SK-N-SH (cell line): ENCODE data around the gene LPP. TPM values are rescaled to one million over a fixed set of nuclear protein-coding genes. Genes with fewer than 3 reads are reported as not detected.
A peak's percentile ranks its signal among the peaks of the same experiment; 100 is the strongest.

Experiments used
- CTCF ChIA-PET: fragments of 300-600, 350-600 bp; formaldehyde crosslinking; extraction: SDS; loops from one replicate; lab custom pipeline; 2021; lab: Yijun Ruan, JAX
- POLR2A ChIA-PET: fragments of 350-600 bp; sonication (Branson Sonifier 250); formaldehyde crosslinking; extraction: SDS; loops from one replicate; lab custom pipeline; 2020; ENCODE audit warnings: antibody characterized with exemption, inconsistent platforms; lab: Yijun Ruan, JAX
- DNase-seq: peaks from one replicate; pipeline ENCODE4 v3.0.0; 2012
- H2AFZ ChIP-seq: fragments of 200-600 bp; sonication (generic); 2 replicates; pipeline ENCODE4 v1.8.1; 2016; ENCODE audit warnings: antibody characterized with exemption, mild to moderate bottlenecking, low read depth
- H3F3A ChIP-seq: fragments of 200-600 bp; sonication (generic); replicated peaks from 2 replicates; pipeline ENCODE3; 2016; ENCODE audit warnings: antibody characterized with exemption, mild to moderate bottlenecking; ENCODE audit not compliant: insufficient read depth
- H3K27ac ChIP-seq, 2 experiments: fragments of 200-500 bp in 1 of 2; fragments of 200-600 bp in 1 of 2; sonication (Bioruptor generic) in 1 of 2; sonication (generic), shearing (Covaris generic) in 1 of 2; 2 replicates each; pipeline versions ENCODE4 v1.5.1 to v1.6.1; 2014 to 2016; ENCODE audit warnings: low read depth in 2 of 2, inconsistent platforms in 1 of 2, low read length in 1 of 2, mild to moderate bottlenecking in 1 of 2, mixed read lengths in 1 of 2
- H3K27me3 ChIP-seq: fragments of 200-600 bp; sonication (generic), shearing (Covaris generic); 2 replicates; pipeline ENCODE4 v1.6.1; 2016; ENCODE audit warnings: mixed run types; ENCODE audit not compliant: insufficient read depth
- H3K36me3 ChIP-seq, 2 experiments: fragments of 200-500 bp in 1 of 2; fragments of 200-600 bp in 1 of 2; sonication (Bioruptor generic) in 1 of 2; sonication (generic) in 1 of 2; replicated peaks in 1 of 2; 2 replicates each; pipeline versions ENCODE3 to v1.5.1; 2014 to 2016; ENCODE audit warnings: low read length in 1 of 2, mild to moderate bottlenecking in 1 of 2; ENCODE audit not compliant: insufficient read depth in 2 of 2, control insufficient read depth in 1 of 2
- H3K4me1 ChIP-seq, 2 experiments: fragments of 200-500 bp in 1 of 2; fragments of 200-600 bp in 1 of 2; sonication (Bioruptor generic) in 1 of 2; sonication (generic), shearing (Covaris generic) in 1 of 2; 2 replicates each; pipeline versions ENCODE4 v1.5.1 to v1.6.1; 2014 to 2016; ENCODE audit warnings: low read depth in 1 of 2, low read length in 1 of 2, mixed run types in 1 of 2; ENCODE audit not compliant: insufficient read depth in 2 of 2, control insufficient read depth in 1 of 2
- H3K4me2 ChIP-seq: fragments of 200-600 bp; sonication (generic), shearing (Covaris generic); 2 replicates; pipeline ENCODE4 v1.6.1; 2017; ENCODE audit warnings: mixed run types
- H3K4me3 ChIP-seq, 2 experiments: fragments of 200-500 bp in 1 of 2; fragments of 200-600 bp in 1 of 2; sonication (Bioruptor generic) in 1 of 2; sonication (generic), shearing (Covaris generic) in 1 of 2; 2 replicates each; pipeline versions ENCODE4 v1.5.1 to v1.8.1; 2014 to 2016; ENCODE audit warnings: low read depth in 2 of 2, inconsistent platforms in 1 of 2, low read length in 1 of 2, mild to moderate bottlenecking in 1 of 2, mixed read lengths in 1 of 2, moderate library complexity in 1 of 2
- H3K79me2 ChIP-seq: fragments of 200-600 bp; sonication (generic); 2 replicates; pipeline ENCODE4 v1.8.1; 2017; ENCODE audit warnings: mild to moderate bottlenecking; ENCODE audit not compliant: insufficient read depth
- H3K9ac ChIP-seq: fragments of 200-600 bp; sonication (generic); 2 replicates; pipeline ENCODE4 v1.6.1; 2017; ENCODE audit warnings: mixed run types
- H3K9me2 ChIP-seq: fragments of 200-600 bp; sonication (generic); 2 replicates; pipeline ENCODE4 v1.6.1; 2017; ENCODE audit warnings: mixed run types
- H3K9me3 ChIP-seq: fragments of 200-600 bp; sonication (generic); 2 replicates; pipeline ENCODE4 v1.6.1; 2017; ENCODE audit warnings: mixed run types, mild to moderate bottlenecking, moderate library complexity
- H4K20me1 ChIP-seq: fragments of 200-600 bp; sonication (generic); 2 replicates; pipeline ENCODE4 v1.6.1; 2017; ENCODE audit warnings: mild to moderate bottlenecking, mixed run types; ENCODE audit not compliant: insufficient read depth
- CHD2 ChIP-seq: fragments of 150-350 bp; IDR thresholded peaks from 2 replicates; pipeline ENCODE4 v1.6.1; 2018; ENCODE audit warnings: low read length; ENCODE audit not compliant: partially characterized antibody
- FOSL2 ChIP-seq: IDR thresholded peaks from 2 replicates; pipeline ENCODE4 v1.4.0; 2012; ENCODE audit warnings: low read depth, mild to moderate bottlenecking, moderate library complexity, borderline replicate concordance
- JUND ChIP-seq: IDR thresholded peaks from 2 replicates; pipeline ENCODE4 v1.4.0; 2012
- MXI1 ChIP-seq: IDR thresholded peaks from 2 replicates; pipeline ENCODE4 v1.6.1; 2012; ENCODE audit warnings: mild to moderate bottlenecking, low read depth, low read length, improper control_type of control experiment
- RCOR1 ChIP-seq: fragments of 150-350 bp; IDR thresholded peaks from 2 replicates; pipeline ENCODE4 v1.6.1; 2017; ENCODE audit warnings: antibody characterized with exemption, low read length
- TAF1 ChIP-seq: IDR thresholded peaks from 2 replicates; pipeline ENCODE4 v1.6.1; 2012; ENCODE audit warnings: low read depth, mild to moderate bottlenecking, low read length, moderate library complexity, borderline replicate concordance
- WGBS: methylation state at CpG from one replicate; pipeline ENCODE4 v1.1.6; 2017; ENCODE audit warnings: low lambda C conversion rate; 5-methylcytosine and 5-hydroxymethylcytosine counted together
- polyA plus RNA-seq, 3 experiments: library from polyadenylated mRNA; depleted of rRNA; stranded (reverse); fragments of >200 nt; gene quantifications; 2 replicates each; pipeline ENCODE4 v1.2.3, GENCODE V29; 2012
- TF ChIP-seq, protein P1 (sequence below): fragments of 150-350 bp; IDR thresholded peaks from 2 replicates; pipeline ENCODE4 v1.6.1; 2016; ENCODE audit warnings: mild to moderate bottlenecking, low read depth, low read length
- TF ChIP-seq, protein P2 (sequence below): IDR thresholded peaks from 2 replicates; pipeline ENCODE4; 2012
- TF ChIP-seq, protein P3 (sequence below): IDR thresholded peaks from 2 replicates; pipeline ENCODE4 v1.4.0; 2012; ENCODE audit warnings: low read depth
- TF ChIP-seq, protein P4 (sequence below): IDR thresholded peaks from 2 replicates; pipeline ENCODE4 v1.6.1; 2012; ENCODE audit warnings: mild to moderate bottlenecking, low read depth, low read length, moderate library complexity
- TF ChIP-seq, protein P5 (sequence below): IDR thresholded peaks from 2 replicates; pipeline ENCODE4 v1.4.0; 2012; ENCODE audit warnings: low read depth, borderline replicate concordance

The LPP gene
- polyA plus RNA-seq, 1 of the 3 experiments (the other 2 are of a cell fraction): 6.6 TPM

DNA sequence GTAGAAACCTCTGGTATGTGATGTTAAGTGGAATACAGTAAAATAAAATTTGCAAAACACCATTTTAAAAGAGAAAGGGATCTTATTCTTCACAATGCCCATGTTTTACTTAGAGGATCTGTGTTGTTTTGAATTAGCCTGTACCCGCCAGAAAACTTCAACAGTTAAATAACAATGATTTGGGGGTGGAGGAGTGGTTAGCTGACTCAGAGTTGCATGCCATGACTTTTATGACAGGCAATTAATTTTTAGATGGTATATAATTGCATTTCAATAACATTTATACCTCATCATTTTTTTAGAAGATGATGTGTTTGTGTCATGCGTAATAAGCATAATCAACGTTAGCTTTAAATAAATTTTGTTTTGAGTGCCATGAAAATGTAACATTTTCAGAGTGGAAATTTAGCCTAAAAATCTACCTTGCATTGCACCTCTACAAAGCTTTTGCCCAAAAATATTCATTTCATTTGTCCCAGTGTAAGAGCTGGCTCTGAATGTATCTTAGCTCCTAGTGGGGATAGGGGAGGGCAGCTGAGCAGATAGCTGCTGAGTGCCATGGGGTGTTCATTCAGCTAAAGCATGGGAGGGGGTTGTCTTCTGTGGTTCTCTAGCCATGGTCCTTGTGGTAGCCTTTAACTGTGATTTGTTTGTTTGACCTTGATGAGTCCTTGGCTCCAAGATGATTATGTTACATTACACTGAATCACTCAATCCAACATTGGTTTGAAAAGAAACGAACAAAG lies 379.8 kb downstream of the LPP start:
- H3K9me3 ChIP-seq: no peaks in the 10 kb centered on the region
- no peak overlapping the region for H3K9ac ChIP-seq
- no peaks in the 10 kb centered on the region for H3K9me2 ChIP-seq
- 71% methylated on average over 4 of the region's 4 CpGs for WGBS
- ChIA-PET CTCF (interaction anchor here (1.2 kb wide), 1 partner anchor 795 kb away, joined by 3 read pairs; no protein-coding TSS in a partner anchor), POLR2A (no interaction called here)
- H3K27me3 ChIP-seq: no peaks in the 10 kb centered on the region
- peaks cover 0 to 3% of the 10 kb centered on the region in 2 experiments for H3K36me3 ChIP-seq
- H4K20me1 ChIP-seq: no peaks in the 10 kb centered on the region; the same call in 1 of the 2 replicates
- H3K4me1 ChIP-seq: peaks cover 0 to 18% of the 10 kb centered on the region in 2 experiments; a peak in 2 of 4 replicates
- H2AFZ ChIP-seq: no peak overlapping the region
- peaks cover 60% of the 10 kb centered on the region; the same call in 1 of the 2 replicates for H3K79me2 ChIP-seq
- H3K27ac ChIP-seq: peak overlapping the region in 1 of 2 experiments; percentile 56; a peak in 2 of 4 replicates
- H3F3A ChIP-seq: peaks cover 13% of the 10 kb centered on the region
- H3K4me3 ChIP-seq: no peak overlapping the region
- no peak for DNase-seq
- TF ChIP-seq, protein P1, sequence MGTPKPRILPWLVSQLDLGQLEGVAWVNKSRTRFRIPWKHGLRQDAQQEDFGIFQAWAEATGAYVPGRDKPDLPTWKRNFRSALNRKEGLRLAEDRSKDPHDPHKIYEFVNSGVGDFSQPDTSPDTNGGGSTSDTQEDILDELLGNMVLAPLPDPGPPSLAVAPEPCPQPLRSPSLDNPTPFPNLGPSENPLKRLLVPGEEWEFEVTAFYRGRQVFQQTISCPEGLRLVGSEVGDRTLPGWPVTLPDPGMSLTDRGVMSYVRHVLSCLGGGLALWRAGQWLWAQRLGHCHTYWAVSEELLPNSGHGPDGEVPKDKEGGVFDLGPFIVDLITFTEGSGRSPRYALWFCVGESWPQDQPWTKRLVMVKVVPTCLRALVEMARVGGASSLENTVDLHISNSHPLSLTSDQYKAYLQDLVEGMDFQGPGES: no peak
- TF ChIP-seq, protein P2, sequence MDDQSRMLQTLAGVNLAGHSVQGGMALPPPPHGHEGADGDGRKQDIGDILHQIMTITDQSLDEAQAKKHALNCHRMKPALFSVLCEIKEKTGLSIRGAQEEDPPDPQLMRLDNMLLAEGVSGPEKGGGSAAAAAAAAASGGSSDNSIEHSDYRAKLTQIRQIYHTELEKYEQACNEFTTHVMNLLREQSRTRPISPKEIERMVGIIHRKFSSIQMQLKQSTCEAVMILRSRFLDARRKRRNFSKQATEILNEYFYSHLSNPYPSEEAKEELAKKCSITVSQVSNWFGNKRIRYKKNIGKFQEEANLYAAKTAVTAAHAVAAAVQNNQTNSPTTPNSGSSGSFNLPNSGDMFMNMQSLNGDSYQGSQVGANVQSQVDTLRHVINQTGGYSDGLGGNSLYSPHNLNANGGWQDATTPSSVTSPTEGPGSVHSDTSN: peak; percentile 59
- TF ChIP-seq FOSL2: 0 out of 2 replicates have a peak, but pooled peaks have one; percentile 28
- TF ChIP-seq JUND: peak; percentile 35; the same call in 1 of the 2 replicates
- TF ChIP-seq TAF1: no peak
- peak overlapping the region; percentile 32; the same call in 1 of the 2 replicates for H3K4me2 ChIP-seq

DNA sequence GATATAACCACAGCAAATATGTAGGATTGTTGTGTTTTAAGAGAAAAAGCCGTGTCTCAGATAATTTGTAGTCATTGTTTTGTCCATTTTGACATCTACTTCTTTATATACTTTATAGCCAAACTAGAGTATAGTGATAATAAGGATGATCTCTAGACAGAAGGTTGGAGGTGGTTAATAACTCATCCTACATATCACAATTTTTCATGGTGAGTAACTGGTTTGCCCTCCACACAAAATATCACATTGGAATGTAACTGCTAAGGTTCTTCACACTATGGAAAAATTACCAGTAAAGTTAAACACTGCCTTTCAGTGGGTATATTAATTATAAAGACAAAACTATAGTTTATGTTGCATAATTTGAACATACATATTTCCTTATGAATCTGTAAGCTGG lies 380.7 kb downstream of the LPP start:
- ChIA-PET CTCF (no interaction called here), POLR2A (no interaction called here)
- TF ChIP-seq, protein P3, sequence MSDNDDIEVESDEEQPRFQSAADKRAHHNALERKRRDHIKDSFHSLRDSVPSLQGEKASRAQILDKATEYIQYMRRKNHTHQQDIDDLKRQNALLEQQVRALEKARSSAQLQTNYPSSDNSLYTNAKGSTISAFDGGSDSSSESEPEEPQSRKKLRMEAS: no peak
- TF ChIP-seq, protein P4, sequence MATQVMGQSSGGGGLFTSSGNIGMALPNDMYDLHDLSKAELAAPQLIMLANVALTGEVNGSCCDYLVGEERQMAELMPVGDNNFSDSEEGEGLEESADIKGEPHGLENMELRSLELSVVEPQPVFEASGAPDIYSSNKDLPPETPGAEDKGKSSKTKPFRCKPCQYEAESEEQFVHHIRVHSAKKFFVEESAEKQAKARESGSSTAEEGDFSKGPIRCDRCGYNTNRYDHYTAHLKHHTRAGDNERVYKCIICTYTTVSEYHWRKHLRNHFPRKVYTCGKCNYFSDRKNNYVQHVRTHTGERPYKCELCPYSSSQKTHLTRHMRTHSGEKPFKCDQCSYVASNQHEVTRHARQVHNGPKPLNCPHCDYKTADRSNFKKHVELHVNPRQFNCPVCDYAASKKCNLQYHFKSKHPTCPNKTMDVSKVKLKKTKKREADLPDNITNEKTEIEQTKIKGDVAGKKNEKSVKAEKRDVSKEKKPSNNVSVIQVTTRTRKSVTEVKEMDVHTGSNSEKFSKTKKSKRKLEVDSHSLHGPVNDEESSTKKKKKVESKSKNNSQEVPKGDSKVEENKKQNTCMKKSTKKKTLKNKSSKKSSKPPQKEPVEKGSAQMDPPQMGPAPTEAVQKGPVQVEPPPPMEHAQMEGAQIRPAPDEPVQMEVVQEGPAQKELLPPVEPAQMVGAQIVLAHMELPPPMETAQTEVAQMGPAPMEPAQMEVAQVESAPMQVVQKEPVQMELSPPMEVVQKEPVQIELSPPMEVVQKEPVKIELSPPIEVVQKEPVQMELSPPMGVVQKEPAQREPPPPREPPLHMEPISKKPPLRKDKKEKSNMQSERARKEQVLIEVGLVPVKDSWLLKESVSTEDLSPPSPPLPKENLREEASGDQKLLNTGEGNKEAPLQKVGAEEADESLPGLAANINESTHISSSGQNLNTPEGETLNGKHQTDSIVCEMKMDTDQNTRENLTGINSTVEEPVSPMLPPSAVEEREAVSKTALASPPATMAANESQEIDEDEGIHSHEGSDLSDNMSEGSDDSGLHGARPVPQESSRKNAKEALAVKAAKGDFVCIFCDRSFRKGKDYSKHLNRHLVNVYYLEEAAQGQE: no peak
- TF ChIP-seq MXI1 (no peak), JUND (peak; percentile 30), RCOR1 (no peak), CHD2 (no peak)
- TF ChIP-seq, protein P1: no peak
- TF ChIP-seq, protein P5, sequence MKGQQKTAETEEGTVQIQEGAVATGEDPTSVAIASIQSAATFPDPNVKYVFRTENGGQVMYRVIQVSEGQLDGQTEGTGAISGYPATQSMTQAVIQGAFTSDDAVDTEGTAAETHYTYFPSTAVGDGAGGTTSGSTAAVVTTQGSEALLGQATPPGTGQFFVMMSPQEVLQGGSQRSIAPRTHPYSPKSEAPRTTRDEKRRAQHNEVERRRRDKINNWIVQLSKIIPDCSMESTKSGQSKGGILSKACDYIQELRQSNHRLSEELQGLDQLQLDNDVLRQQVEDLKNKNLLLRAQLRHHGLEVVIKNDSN: no peak
- TF ChIP-seq, protein P2: peak; percentile 45; the same call in 1 of the 2 replicates
- H3K9me2 ChIP-seq: no peaks in the 10 kb centered on the region
- DNase-seq: no peak
- H2AFZ ChIP-seq: no peak overlapping the region
- peaks cover 0 to 18% of the 10 kb centered on the region in 2 experiments; a peak in 2 of 4 replicates for H3K4me1 ChIP-seq
- peak overlapping the region in 1 of 2 experiments; percentile 56; a peak in 2 of 4 replicates for H3K27ac ChIP-seq
- H3K79me2 ChIP-seq: peaks cover 66% of the 10 kb centered on the region; the same call in 1 of the 2 replicates
- peaks cover 13% of the 10 kb centered on the region for H3F3A ChIP-seq
- no peak overlapping the region for H3K4me3 ChIP-seq
- H3K36me3 ChIP-seq: peaks cover 0 to 2% of the 10 kb centered on the region in 2 experiments
- no peak overlapping the region for H3K9ac ChIP-seq
- peak overlapping the region; percentile 32; the same call in 1 of the 2 replicates for H3K4me2 ChIP-seq
- no peaks in the 10 kb centered on the region for H3K9me3 ChIP-seq
- WGBS: 11% methylated on average over 1 of the region's 1 CpG
- H4K20me1 ChIP-seq: no peaks in the 10 kb centered on the region; the same call in 1 of the 2 replicates
- H3K27me3 ChIP-seq: no peaks in the 10 kb centered on the region
